DLD1 (cell line): ENCODE results near the gene UBE2Q1.

Experiments
- in situ Hi-C: cut with HindIII; loops from 2 replicates; pipeline ENCODE4 v1.10.0; 2017; ENCODE audit warnings: low sequenced_read_pairs

UBE2Q1 gene

GRCh38 chr1:154557939-154558719, at the start of gene UBE2Q1:
Gene UBE2Q1 (minus strand): TSS chr1:154558662. CDS start chr1:154558553, 109 bp downstream.
- in situ Hi-C loops: no loop called here

GRCh38 chr1:154607609-154608396, 49.3 kb upstream of the UBE2Q1 start, which contains the start of gene ADAR:
Gene ADAR (minus strand): TSS chr1:154608186. CDS start chr1:154608006, 180 bp downstream.
- in situ Hi-C loops: no loop called here

- in situ Hi-C loops: no loop called here
Observed at GRCh38 chr1:154607106-154607608, 48.7 kb upstream of the UBE2Q1 start.

GRCh38 chr1:154605534-154605933, 47.1 kb upstream of the UBE2Q1 start:
- in situ Hi-C loops: no loop called here

GRCh38 chr1:154603317-154603716, 44.9 kb upstream of the UBE2Q1 start:
- in situ Hi-C loops: no loop called here

- in situ Hi-C loops: no loop called here
Observed at GRCh38 chr1:154599658-154600057, 41.2 kb upstream of the UBE2Q1 start.

- in situ Hi-C loops: no loop called here
Observed at GRCh38 chr1:154598871-154599635, 40.6 kb upstream of the UBE2Q1 start.

GRCh38 chr1:154595621-154596020, 37.2 kb upstream of the UBE2Q1 start:
- in situ Hi-C loops: no loop called here

- in situ Hi-C loops: no loop called here
Observed at GRCh38 chr1:154594811-154595210, 36.3 kb upstream of the UBE2Q1 start.

GRCh38 chr1:154593390-154593789, 34.9 kb upstream of the UBE2Q1 start:
- in situ Hi-C loops: no loop called here

- in situ Hi-C loops: no loop called here
Observed at GRCh38 chr1:154591206-154591605, 32.7 kb upstream of the UBE2Q1 start.

GRCh38 chr1:154590756-154591155, 32.3 kb upstream of the UBE2Q1 start:
- in situ Hi-C loops: no loop called here

- in situ Hi-C loops: no loop called here
Observed at GRCh38 chr1:154589780-154590179, 31.3 kb upstream of the UBE2Q1 start.

- in situ Hi-C loops: no loop called here
Observed at GRCh38 chr1:154586641-154587040, 28.2 kb upstream of the UBE2Q1 start.

- in situ Hi-C loops: no loop called here
Observed at GRCh38 chr1:154586231-154586630, 27.8 kb upstream of the UBE2Q1 start.

- in situ Hi-C loops: no loop called here
Observed at GRCh38 chr1:154584267-154584994, 26.0 kb upstream of the UBE2Q1 start.

GRCh38 chr1:154583773-154584172, 25.3 kb upstream of the UBE2Q1 start:
- in situ Hi-C loops: no loop called here

- in situ Hi-C loops: no loop called here
Observed at GRCh38 chr1:154582885-154583284, 24.4 kb upstream of the UBE2Q1 start.

GRCh38 chr1:154581766-154582165, 23.3 kb upstream of the UBE2Q1 start:
- in situ Hi-C loops: no loop called here

GRCh38 chr1:154579374-154579773, 20.9 kb upstream of the UBE2Q1 start:
- in situ Hi-C loops: no loop called here
